D721Med (cell line): ENCODE data around the gene RAB4A.

Source experiments
- DNase-seq: peaks from one replicate; pipeline ENCODE4 v3.0.0; 2011; ENCODE audit warnings: low spot score; ENCODE audit not compliant: insufficient read length
- FAIRE-seq: peaks from 2 replicates; lab custom pipeline; 2011; peaks lifted over from hg19 to GRCh38; lab: Jason Lieb, UNC
- CTCF ChIP-seq: IDR thresholded peaks from 2 replicates; pipeline ENCODE4 v1.5.1; 2012; ENCODE audit warnings: mild to moderate bottlenecking, control low read depth; ENCODE audit not compliant: insufficient read depth; ENCODE audit errors: missing control alignments

RAB4A gene

GRCh38 chr1:229342656-229343569 is 72.0 kb downstream of the RAB4A start, which contains the start of gene CCSAP:
TSS of gene CCSAP (minus strand) at chr1:229343047. CDS start at chr1:229342465, 582 bp downstream.
- no peak for TF ChIP-seq CTCF
- no peak for FAIRE-seq
- peak; percentile 47 for DNase-seq

DNA sequence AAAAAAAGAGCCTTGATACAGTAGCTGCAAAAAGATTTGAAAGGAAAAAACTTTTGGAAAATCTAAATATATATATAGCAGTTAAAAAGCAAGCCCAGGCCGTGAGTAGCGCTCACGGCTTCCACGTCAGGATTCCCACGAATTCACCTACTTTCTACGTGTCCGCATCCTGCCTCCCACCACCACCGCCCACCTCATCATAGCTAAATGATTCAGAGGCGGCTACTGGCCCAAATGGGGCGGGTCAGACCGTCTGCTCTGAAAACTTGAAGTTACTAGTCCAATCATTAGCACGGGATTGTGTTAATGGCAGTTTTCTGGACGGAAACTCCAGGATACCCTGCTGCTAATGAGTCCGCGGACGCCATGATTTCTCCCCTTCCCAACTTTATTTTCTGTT is 73.2 kb downstream of the RAB4A start:
- DNase-seq (no peak), FAIRE-seq (no peak)
- no peak for TF ChIP-seq CTCF

DNA sequence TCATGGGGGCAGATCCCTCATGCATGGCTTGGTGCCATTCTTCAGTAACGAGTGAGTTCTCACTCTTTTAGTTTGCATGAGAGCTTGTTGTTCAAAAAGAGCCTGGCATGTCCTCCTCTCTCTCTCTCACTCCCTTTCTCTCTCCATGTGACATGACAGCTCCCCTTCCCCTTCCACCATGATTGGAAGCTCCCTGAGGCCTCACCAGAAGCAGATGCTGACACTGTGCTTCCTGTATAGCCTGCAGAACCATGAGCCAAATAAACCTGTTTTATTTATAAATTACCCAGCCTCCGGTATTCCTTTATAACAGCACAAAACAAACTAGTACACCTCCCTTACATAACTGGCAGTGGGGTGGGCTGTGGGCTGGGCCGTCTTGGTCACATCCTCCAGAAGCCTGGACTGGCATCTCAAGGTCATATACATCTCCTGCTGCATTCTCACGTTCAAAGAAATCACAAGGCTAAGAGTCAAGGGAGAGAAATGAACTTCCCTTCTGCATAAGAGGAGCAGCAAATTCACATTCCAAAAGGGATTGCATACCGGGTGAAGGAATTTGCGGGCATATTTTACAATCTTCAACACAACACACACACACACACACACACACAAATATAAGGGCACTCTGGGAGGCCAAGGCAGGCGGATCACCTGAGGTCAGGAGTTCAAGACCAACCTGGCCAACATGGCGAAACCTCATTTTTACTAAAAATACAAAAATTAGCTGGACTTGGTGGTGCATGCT is 74.2 kb downstream of the RAB4A start:
- FAIRE-seq: no peak
- no peak for DNase-seq
- TF ChIP-seq CTCF: no peak

GRCh38 chr1:229347528-229347927 is 76.6 kb downstream of the RAB4A start:
- DNase-seq (no peak), FAIRE-seq (no peak)
- TF ChIP-seq CTCF: no peak

DNA sequence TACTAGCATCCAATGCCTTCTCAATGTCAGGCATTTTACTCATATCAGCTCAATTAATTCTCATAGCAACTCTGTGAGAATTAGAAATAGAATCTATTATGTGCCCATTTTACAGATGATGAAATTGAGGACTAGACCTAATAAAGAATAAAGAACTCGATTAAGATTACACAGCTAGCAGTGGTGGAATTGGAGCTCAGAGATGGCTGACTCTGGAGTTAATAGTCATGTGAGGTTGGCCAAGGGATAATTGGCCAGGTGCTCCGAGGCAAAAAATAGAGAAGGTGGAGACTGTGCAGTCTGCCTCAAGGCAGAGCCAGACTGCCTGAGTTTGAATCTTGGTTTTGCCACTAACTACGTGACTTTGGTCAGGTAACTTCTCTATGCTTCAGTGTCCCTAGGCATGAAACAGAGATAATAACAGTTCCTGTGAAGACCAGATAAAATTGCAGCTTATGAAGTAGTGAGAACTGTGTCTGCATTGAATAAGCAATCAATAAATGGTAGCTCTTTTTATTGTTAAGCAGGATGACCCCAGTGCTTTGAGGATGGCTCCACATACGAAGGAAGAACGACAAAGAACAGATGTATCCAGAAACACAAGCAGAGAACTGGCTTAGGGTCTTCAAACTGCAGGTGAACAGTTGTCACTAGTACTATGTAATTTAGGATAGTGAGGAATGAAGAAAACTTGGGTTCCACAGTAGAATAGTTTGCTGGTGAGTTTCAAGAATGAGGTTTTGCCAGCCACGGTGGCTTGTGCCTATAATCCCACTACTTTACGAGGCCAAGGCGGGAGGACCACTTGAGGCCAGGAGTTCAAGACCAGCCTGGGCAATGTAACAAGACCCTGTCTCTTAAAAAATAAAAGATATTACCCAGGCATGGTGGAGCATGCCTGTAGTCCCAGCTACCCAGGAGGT is 78.8 kb downstream of the RAB4A start:
- DNase-seq: no peak
- TF ChIP-seq CTCF: no peak
- peak; percentile 69 for FAIRE-seq

DNA sequence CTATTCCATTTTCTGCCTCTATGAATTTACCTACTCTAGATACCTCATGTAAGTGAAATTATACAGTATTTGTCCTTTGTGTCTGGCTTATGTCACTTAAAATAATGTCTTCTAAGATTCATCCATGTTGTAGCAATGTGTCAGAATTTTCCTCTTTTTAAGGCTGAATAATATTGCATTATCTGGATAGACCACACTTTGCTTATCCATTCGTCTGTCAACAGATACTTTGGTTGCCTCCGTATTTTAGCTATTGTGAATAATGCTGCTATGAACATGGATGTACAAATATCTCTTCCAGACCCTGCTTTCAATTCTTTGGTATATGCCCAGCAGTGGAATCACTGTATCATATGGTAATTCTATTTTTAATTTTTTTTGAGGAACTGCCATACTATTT is 82.1 kb downstream of the RAB4A start:
- FAIRE-seq (peak; percentile 35), DNase-seq (no peak)
- TF ChIP-seq CTCF: no peak
